ENCODE data around the gene GPR162.
A peak's percentile ranks its signal among the peaks of the same experiment; 100 is the strongest.

Gene GPR162

GRCh38 chr12:6849427-6849826 lies 27.8 kb downstream of the GPR162 start:
- peaks cover 28% of the 10 kb centered on the region for H3K4me1 ChIP-seq (ENCODE audit: low read length)

GRCh38 chr12:6849976-6850560 lies 28.4 kb downstream of the GPR162 start:
- TF ChIP-seq, protein P1, sequence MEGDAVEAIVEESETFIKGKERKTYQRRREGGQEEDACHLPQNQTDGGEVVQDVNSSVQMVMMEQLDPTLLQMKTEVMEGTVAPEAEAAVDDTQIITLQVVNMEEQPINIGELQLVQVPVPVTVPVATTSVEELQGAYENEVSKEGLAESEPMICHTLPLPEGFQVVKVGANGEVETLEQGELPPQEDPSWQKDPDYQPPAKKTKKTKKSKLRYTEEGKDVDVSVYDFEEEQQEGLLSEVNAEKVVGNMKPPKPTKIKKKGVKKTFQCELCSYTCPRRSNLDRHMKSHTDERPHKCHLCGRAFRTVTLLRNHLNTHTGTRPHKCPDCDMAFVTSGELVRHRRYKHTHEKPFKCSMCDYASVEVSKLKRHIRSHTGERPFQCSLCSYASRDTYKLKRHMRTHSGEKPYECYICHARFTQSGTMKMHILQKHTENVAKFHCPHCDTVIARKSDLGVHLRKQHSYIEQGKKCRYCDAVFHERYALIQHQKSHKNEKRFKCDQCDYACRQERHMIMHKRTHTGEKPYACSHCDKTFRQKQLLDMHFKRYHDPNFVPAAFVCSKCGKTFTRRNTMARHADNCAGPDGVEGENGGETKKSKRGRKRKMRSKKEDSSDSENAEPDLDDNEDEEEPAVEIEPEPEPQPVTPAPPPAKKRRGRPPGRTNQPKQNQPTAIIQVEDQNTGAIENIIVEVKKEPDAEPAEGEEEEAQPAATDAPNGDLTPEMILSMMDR (IDR thresholded peaks at IDR 0.05; ENCODE audit: low read length) = no peak
- TF ChIP-seq EZH2phosphoT487 (IDR thresholded peaks at IDR 0.05; ENCODE audit: low read length) (no peak), EZH2 (optimal IDR thresholded peaks at IDR 0.05; ENCODE audit: low read depth, low read length) (no peak)
- Histone ChIP-seq H2AFZ (ENCODE audit: low read length) (no peak overlapping the region), H4K20me1 (ENCODE audit: insufficient read depth, low read length) (no peaks in the 10 kb centered on the region), H3K27ac (ENCODE audit: low read length) (no peak overlapping the region), H3F3A (ENCODE audit: insufficient read depth, low read length) (peaks cover 10% of the 10 kb centered on the region), H3K4me3 (ENCODE audit: low read length) (peak overlapping the region; percentile 87), H3K9me2 (replicated peaks; ENCODE audit: insufficient read depth, low read length) (no peaks in the 10 kb centered on the region), H3K36me3 (replicated peaks; ENCODE audit: insufficient read depth, low read length) (no peaks in the 10 kb centered on the region), H3K4me1 (ENCODE audit: low read length) (peaks cover 28% of the 10 kb centered on the region), H3K79me2 (ENCODE audit: low read length) (peaks cover 47% of the 10 kb centered on the region), H3K4me2 (ENCODE audit: low read depth, low read length) (peak overlapping the region; percentile 97), H3K9ac (ENCODE audit: low read length) (peak overlapping the region; percentile 63), H3K9me3 (replicated peaks; ENCODE audit: insufficient read depth, low read length) (no peaks in the 10 kb centered on the region), H3K27me3 (replicated peaks; ENCODE audit: insufficient read depth, low read length) (no peaks in the 10 kb centered on the region)
- no peak for DNase-seq

More at GRCh38 chr12:6849427-6849826, 27.8 kb downstream of the GPR162 start:
- Histone ChIP-seq H3K4me2 (ENCODE audit: low read depth, low read length) (peak overlapping the region; percentile 97; the same call in 1 of the 2 replicates), H3K27ac (ENCODE audit: low read length) (no peak overlapping the region), H3K79me2 (ENCODE audit: low read length) (peaks cover 40% of the 10 kb centered on the region), H3K9me3 (replicated peaks; ENCODE audit: insufficient read depth, low read length) (no peaks in the 10 kb centered on the region), H3K9me2 (replicated peaks; ENCODE audit: insufficient read depth, low read length) (no peaks in the 10 kb centered on the region), H3K36me3 (replicated peaks; ENCODE audit: insufficient read depth, low read length) (no peaks in the 10 kb centered on the region), H3K4me3 (ENCODE audit: low read length) (no peak overlapping the region), H3K9ac (ENCODE audit: low read length) (peak overlapping the region; percentile 63; the same call in 1 of the 2 replicates), H4K20me1 (ENCODE audit: insufficient read depth, low read length) (no peaks in the 10 kb centered on the region), H3K27me3 (replicated peaks; ENCODE audit: insufficient read depth, low read length) (no peaks in the 10 kb centered on the region), H2AFZ (ENCODE audit: low read length) (no peak overlapping the region), H3F3A (ENCODE audit: insufficient read depth, low read length) (peaks cover 10% of the 10 kb centered on the region)
- no peak for DNase-seq
- no peak for TF ChIP-seq EZH2phosphoT487 (IDR thresholded peaks at IDR 0.05; ENCODE audit: low read length)
- no peak for TF ChIP-seq EZH2 (optimal IDR thresholded peaks at IDR 0.05; ENCODE audit: low read depth, low read length)
- TF ChIP-seq, protein P1 (IDR thresholded peaks at IDR 0.05; ENCODE audit: low read length) = no peak

- H3K4me1 ChIP-seq (ENCODE audit: low read length) = peaks cover 28% of the 10 kb centered on the region
- DNase-seq = no peak
- no peaks in the 10 kb centered on the region for H3K9me3 ChIP-seq (replicated peaks; ENCODE audit: insufficient read depth, low read length)
- H3K4me3 ChIP-seq (ENCODE audit: low read length) = peak overlapping the region; percentile 87
- H4K20me1 ChIP-seq (ENCODE audit: insufficient read depth, low read length) = no peaks in the 10 kb centered on the region
- H3K9me2 ChIP-seq (replicated peaks; ENCODE audit: insufficient read depth, low read length) = no peaks in the 10 kb centered on the region
- H3F3A ChIP-seq (ENCODE audit: insufficient read depth, low read length) = peaks cover 10% of the 10 kb centered on the region
- H3K27me3 ChIP-seq (replicated peaks; ENCODE audit: insufficient read depth, low read length) = no peaks in the 10 kb centered on the region
- H2AFZ ChIP-seq (ENCODE audit: low read length) = peak overlapping the region; percentile 34
- H3K4me2 ChIP-seq (ENCODE audit: low read depth, low read length) = peak overlapping the region; percentile 97
- peak overlapping the region; percentile 63 for H3K9ac ChIP-seq (ENCODE audit: low read length)
- no peak overlapping the region; the same call in 1 of the 2 replicates for H3K27ac ChIP-seq (ENCODE audit: low read length)
- no peaks in the 10 kb centered on the region for H3K36me3 ChIP-seq (replicated peaks; ENCODE audit: insufficient read depth, low read length)
- TF ChIP-seq, protein P1 (IDR thresholded peaks at IDR 0.05; ENCODE audit: low read length) = no peak
- no peak for TF ChIP-seq EZH2 (optimal IDR thresholded peaks at IDR 0.05; ENCODE audit: low read depth, low read length)
- TF ChIP-seq EZH2phosphoT487 (IDR thresholded peaks at IDR 0.05; ENCODE audit: low read length) = no peak
- peaks cover 54% of the 10 kb centered on the region for H3K79me2 ChIP-seq (ENCODE audit: low read length)
These were observed 29.2 kb downstream of the GPR162 start for GRCh38 chr12:6850796-6851152.

All from MM.1S (cell line).